Measurements from ENCODE around the gene ZNF736. TPM values are rescaled to one million over a fixed set of nuclear protein-coding genes. Genes with fewer than 3 reads are reported as not detected.
A peak's percentile ranks its signal among the peaks of the same experiment; 100 is the strongest.

The ZNF736 gene
- total RNA-seq (24.5 TPM), polyA plus RNA-seq (ENCODE audit: insufficient read depth, low read depth, low replicate concordance) (3.9 TPM)
- long read RNA-seq, donor 1, partial matches to known transcripts, result 0 of 3 reads
- long read RNA-seq, donor 1, other reads (novel, unspliced or antisense), result 0 of 3 reads
- long read RNA-seq, donor 2, partial matches to known transcripts, result 0 of 2 reads
- long read RNA-seq, donor 2, other reads (novel, unspliced or antisense), result 0 of 2 reads
- long read RNA-seq, donor 3, full-length matches to known transcripts, result 9 of 9 reads
- long read RNA-seq, donor 3, partial matches to known transcripts, result 0 of 9 reads
- long read RNA-seq, donor 3, other reads (novel, unspliced or antisense), result 0 of 9 reads
- long read RNA-seq, donor 4, partial matches to known transcripts, result 0 of 1 reads
- long read RNA-seq, donor 4, other reads (novel, unspliced or antisense), result 0 of 1 reads
- long read RNA-seq, donor 5, result 0 reads
- long read RNA-seq, donor 6, partial matches to known transcripts, result 0 of 3 reads
- long read RNA-seq, donor 6, other reads (novel, unspliced or antisense), result 0 of 3 reads
- long read RNA-seq, donor 7, full-length matches to known transcripts, result 1 of 7 reads
- long read RNA-seq, donor 7, partial matches to known transcripts, result 0 of 7 reads
- long read RNA-seq, donor 7, other reads (novel, unspliced or antisense), result 6 of 7 reads
- long read RNA-seq, donor 8, full-length matches to known transcripts, result 6 of 6 reads
- long read RNA-seq, donor 8, partial matches to known transcripts, result 0 of 6 reads
- long read RNA-seq, donor 8, other reads (novel, unspliced or antisense), result 0 of 6 reads
- long read RNA-seq, donor 9, full-length matches to known transcripts, result 1 of 1 reads
- long read RNA-seq, donor 9, partial matches to known transcripts, result 0 of 1 reads
- long read RNA-seq, donor 9, other reads (novel, unspliced or antisense), result 0 of 1 reads
- long read RNA-seq, donor 10, partial matches to known transcripts, result 0 of 5 reads
- long read RNA-seq, donor 10, other reads (novel, unspliced or antisense), result 0 of 5 reads

DNA sequence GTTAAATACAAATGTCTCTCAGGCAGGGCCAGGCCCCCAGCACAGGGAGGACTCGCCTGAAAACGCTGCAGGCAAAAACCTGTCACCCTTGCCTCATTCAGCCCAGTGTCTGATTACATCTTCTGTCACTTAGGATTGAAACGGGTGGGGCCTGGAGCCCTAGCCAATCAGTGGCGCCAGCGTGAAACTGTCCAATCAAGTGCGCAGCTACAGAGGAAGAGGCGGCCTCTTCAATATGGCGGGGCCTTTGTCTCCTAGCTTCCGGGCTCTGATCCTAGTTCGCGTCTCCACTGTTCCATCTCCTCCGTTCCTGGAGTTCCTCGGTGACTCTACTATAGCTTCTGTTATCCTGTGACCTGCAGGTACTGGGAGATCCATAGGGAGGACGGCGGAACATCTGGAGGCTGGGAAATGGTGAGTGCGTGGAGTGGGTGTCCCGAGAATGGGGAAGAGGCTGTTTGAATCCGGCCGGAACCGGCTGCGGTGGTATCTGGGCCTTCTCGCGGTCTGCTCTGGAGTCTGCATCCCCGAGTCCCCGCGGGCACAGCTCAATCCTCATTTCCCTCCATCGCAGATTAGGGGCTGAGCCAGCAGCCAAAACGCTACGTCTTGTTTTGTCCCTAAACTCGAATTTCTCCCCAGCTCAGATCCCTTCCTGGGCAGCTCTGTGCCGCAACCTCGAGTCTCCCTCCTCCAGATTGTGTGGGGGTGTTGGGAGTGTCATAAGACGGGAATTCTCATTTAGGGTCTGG lies at the start of gene ZNF736:
Gene ZNF736 (plus strand): TSS at position 222 of the 752 bp plus-strand sequence. CDS start 190 bp downstream, at position 412.
- peak; percentile 94 to 98 (median 95) for DNase-seq
- H3K4me1 ChIP-seq (ENCODE audit: control insufficient read depth in 2 of 3, insufficient read depth in 2 of 3, low read depth in 1 of 3, low read length in 3 of 3), result peaks cover 0 to 6% (median 0%) of the 10 kb centered on the region in 3 donors
- TF ChIP-seq, protein P1, sequence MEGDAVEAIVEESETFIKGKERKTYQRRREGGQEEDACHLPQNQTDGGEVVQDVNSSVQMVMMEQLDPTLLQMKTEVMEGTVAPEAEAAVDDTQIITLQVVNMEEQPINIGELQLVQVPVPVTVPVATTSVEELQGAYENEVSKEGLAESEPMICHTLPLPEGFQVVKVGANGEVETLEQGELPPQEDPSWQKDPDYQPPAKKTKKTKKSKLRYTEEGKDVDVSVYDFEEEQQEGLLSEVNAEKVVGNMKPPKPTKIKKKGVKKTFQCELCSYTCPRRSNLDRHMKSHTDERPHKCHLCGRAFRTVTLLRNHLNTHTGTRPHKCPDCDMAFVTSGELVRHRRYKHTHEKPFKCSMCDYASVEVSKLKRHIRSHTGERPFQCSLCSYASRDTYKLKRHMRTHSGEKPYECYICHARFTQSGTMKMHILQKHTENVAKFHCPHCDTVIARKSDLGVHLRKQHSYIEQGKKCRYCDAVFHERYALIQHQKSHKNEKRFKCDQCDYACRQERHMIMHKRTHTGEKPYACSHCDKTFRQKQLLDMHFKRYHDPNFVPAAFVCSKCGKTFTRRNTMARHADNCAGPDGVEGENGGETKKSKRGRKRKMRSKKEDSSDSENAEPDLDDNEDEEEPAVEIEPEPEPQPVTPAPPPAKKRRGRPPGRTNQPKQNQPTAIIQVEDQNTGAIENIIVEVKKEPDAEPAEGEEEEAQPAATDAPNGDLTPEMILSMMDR (IDR thresholded peaks at IDR 0.05; ENCODE audit: borderline replicate concordance, extremely low read depth, insufficient read depth), result no peak
- no peaks in the 10 kb centered on the region for H3K9me3 ChIP-seq (ENCODE audit: control insufficient read depth in 2 of 3, insufficient read depth in 1 of 3, low read length in 3 of 3)
- peak within 1 kb of the TSS; percentile 87 to 100 (median 99) for H3K4me3 ChIP-seq (ENCODE audit: low read length in 3 of 3)
- no peaks in the 10 kb centered on the region for H3K36me3 ChIP-seq (ENCODE audit: control insufficient read depth in 2 of 3, insufficient read depth in 3 of 3, low read length in 3 of 3)
- peak; percentile 96 for FAIRE-seq
- peak within 1 kb of the TSS; percentile 75 to 99 (median 94) for H3K9ac ChIP-seq (ENCODE audit: low read length in 3 of 3)
- H3K27ac ChIP-seq (ENCODE audit: low read depth in 2 of 2, low read length in 2 of 2), result peak within 1 kb of the TSS; percentile 81 to 86
- no peaks in the 10 kb centered on the region for H3K27me3 ChIP-seq (ENCODE audit: control insufficient read depth, insufficient read depth, low read length)
- intact Hi-C loops (cut with DNase I), result no loop called here

DNA sequence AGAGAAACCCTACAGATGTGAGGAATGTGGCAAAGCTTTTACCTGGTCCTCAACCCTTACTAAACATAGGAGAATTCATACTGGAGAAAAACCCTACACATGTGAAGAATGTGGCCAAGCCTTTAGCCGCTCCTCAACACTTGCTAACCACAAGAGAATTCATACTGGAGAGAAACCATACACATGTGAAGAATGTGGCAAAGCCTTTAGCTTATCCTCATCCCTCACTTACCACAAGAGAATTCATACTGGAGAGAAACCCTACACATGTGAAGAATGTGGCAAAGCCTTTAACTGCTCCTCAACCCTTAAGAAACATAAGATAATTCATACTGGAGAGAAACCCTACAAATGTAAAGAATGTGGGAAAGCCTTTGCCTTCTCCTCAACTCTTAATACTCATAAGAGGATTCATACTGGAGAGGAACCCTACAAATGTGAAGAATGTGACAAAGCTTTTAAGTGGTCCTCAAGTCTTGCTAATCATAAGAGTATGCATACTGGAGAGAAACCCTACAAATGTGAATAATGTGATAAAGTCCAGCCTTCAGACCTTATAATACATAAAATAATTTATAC lies 47.3 kb upstream of the ZNF736 start:
- H3K36me3 ChIP-seq (ENCODE audit: control insufficient read depth in 2 of 3, insufficient read depth in 3 of 3, low read length in 3 of 3), result no peaks in the 10 kb centered on the region
- no peak for DNase-seq
- H3K27ac ChIP-seq (ENCODE audit: low read depth in 2 of 2, low read length in 2 of 2), result no peak overlapping the region
- H3K4me3 ChIP-seq (ENCODE audit: low read length in 3 of 3), result no peak overlapping the region
- H3K4me1 ChIP-seq (ENCODE audit: control insufficient read depth in 2 of 3, insufficient read depth in 2 of 3, low read depth in 1 of 3, low read length in 3 of 3), result no peaks in the 10 kb centered on the region
- peaks cover 0 to 17% (median 11%) of the 10 kb centered on the region in 3 donors for H3K9me3 ChIP-seq (ENCODE audit: control insufficient read depth in 2 of 3, insufficient read depth in 1 of 3, low read length in 3 of 3)
- H3K27me3 ChIP-seq (ENCODE audit: control insufficient read depth, insufficient read depth, low read length), result no peaks in the 10 kb centered on the region
- no peak overlapping the region for H3K9ac ChIP-seq (ENCODE audit: low read length in 3 of 3)
- TF ChIP-seq, protein P1 (IDR thresholded peaks at IDR 0.05; ENCODE audit: borderline replicate concordance, extremely low read depth, insufficient read depth), result no peak
- no peak for FAIRE-seq
- intact Hi-C loops (cut with DNase I), result no loop called here

GRCh38 chr7:64277630-64278029 lies 36.1 kb upstream of the ZNF736 start:
- intact Hi-C loops (cut with DNase I), result no loop called here
- FAIRE-seq, result no peak
- no peaks in the 10 kb centered on the region for H3K36me3 ChIP-seq (ENCODE audit: control insufficient read depth in 2 of 3, insufficient read depth in 3 of 3, low read length in 3 of 3)

More at GRCh38 chr7:64277630-64278029, 36.1 kb upstream of the ZNF736 start:
- Histone ChIP-seq H3K9me3 (ENCODE audit: control insufficient read depth in 2 of 3, insufficient read depth in 1 of 3, low read length in 3 of 3) (peaks cover 0 to 5% (median 0%) of the 10 kb centered on the region in 3 donors), H3K9ac (ENCODE audit: low read length in 3 of 3) (no peak overlapping the region), H3K4me1 (ENCODE audit: control insufficient read depth in 2 of 3, insufficient read depth in 2 of 3, low read depth in 1 of 3, low read length in 3 of 3) (no peaks in the 10 kb centered on the region), H3K27me3 (ENCODE audit: control insufficient read depth, insufficient read depth, low read length) (no peaks in the 10 kb centered on the region), H3K4me3 (ENCODE audit: low read length in 3 of 3) (no peak overlapping the region), H3K27ac (ENCODE audit: low read depth in 2 of 2, low read length in 2 of 2) (no peak overlapping the region)
- TF ChIP-seq, protein P1 (IDR thresholded peaks at IDR 0.05; ENCODE audit: borderline replicate concordance, extremely low read depth, insufficient read depth), result no peak
- DNase-seq, result no peak
